ENCODE measurements around the gene ZSWIM2. TPM values are rescaled to one million over a fixed set of nuclear protein-coding genes. Genes with fewer than 3 reads are reported as not detected.

Gene ZSWIM2
- total and polyA plus RNA-seq, 2 of the 4 experiments (the other 2 are of a cell fraction), result 0.09 TPM; not detected in 1

- Histone ChIP-seq H3K14ac (replicated peaks; ENCODE audit: low read depth, low read length) (no peak overlapping the region), H2AFZ (replicated peaks; ENCODE audit: low read length, poor library complexity) (no peak overlapping the region), H2AK5ac (ENCODE audit: low read depth, low read length) (no peak overlapping the region), H4K5ac (ENCODE audit: low read depth, low read length) (no peak overlapping the region), H3K9me3 (ENCODE audit: control insufficient read depth, insufficient read depth, low read length) (no peaks in the 10 kb centered on the region), H3K23ac (ENCODE audit: low read depth, low read length) (no peak overlapping the region), H3K56ac (ENCODE audit: extremely low read depth, insufficient read depth, low read length) (no peak overlapping the region), H2BK20ac (ENCODE audit: low read depth, low read length) (no peak overlapping the region), H3K4me2 (ENCODE audit: low read depth, low read length) (no peak overlapping the region), H3K27ac (ENCODE audit: insufficient read depth, low read length) (no peak overlapping the region), H3K4ac (ENCODE audit: low read depth, low read length) (no peak overlapping the region), H3K27me3 (ENCODE audit: control insufficient read depth, insufficient read depth, low read length) (no peaks in the 10 kb centered on the region), H4K91ac (ENCODE audit: insufficient read depth, low read depth, low read length) (no peak overlapping the region), H3K79me1 (ENCODE audit: low read depth in 1 of 2, low read length in 2 of 2) (no peaks in the 10 kb centered on the region), H2BK15ac (ENCODE audit: low read depth, low read length) (no peak overlapping the region), H2BK120ac (ENCODE audit: low read depth, low read length) (no peak overlapping the region), H3K4me3 (ENCODE audit: insufficient read depth, low read depth, low read length) (no peak overlapping the region), H2BK5ac (ENCODE audit: low read depth, low read length, poor library complexity, severe bottlenecking) (no peak overlapping the region), H3K18ac (ENCODE audit: low read depth, low read length) (no peak overlapping the region), H2AK9ac (replicated peaks; ENCODE audit: low read depth, low read length, poor library complexity) (no peak overlapping the region), H3K9ac (ENCODE audit: low read depth, low read length) (no peak overlapping the region), H4K8ac (ENCODE audit: low read depth in 2 of 2, low read length in 2 of 2) (no peak overlapping the region), H3K4me1 (ENCODE audit: control insufficient read depth, insufficient read depth, low read length) (no peaks in the 10 kb centered on the region), H3K36me3 (ENCODE audit: control insufficient read depth, insufficient read depth, low read length) (no peaks in the 10 kb centered on the region), H4K20me1 (ENCODE audit: insufficient read depth, low read length) (no peaks in the 10 kb centered on the region), H3K9me1 (ENCODE audit: insufficient read depth, low read length) (no peaks in the 10 kb centered on the region)
- ChIA-PET CTCF (no interaction called here), POLR2A (ENCODE audit: unreplicated experiment) (no interaction called here)
- in situ Hi-C loops (cut with MboI; ENCODE audit: low sequenced_read_pairs), result no loop called here
- no CpG with 5 or more reads among the region's 2 CpGs for WGBS, 2 experiments (ENCODE audit: extremely low coverage in 2 of 2, insufficient read length in 1 of 2)
- BruUV-seq (replicated peaks), result no TSS peak
- TF ChIP-seq NFE2L2 (IDR thresholded peaks at IDR 0.05; ENCODE audit: low read depth, low read length), result no peak
- TF ChIP-seq BHLHE40 (IDR thresholded peaks at IDR 0.05; ENCODE audit: low read depth, low read length), result no peak
- TF ChIP-seq RAD21 (IDR thresholded peaks at IDR 0.05; ENCODE audit: low read length), result no peak
- no peak for TF ChIP-seq CHD1 (IDR thresholded peaks at IDR 0.05; ENCODE audit: low read depth, low read length)
- no peak for TF ChIP-seq ELK1 (IDR thresholded peaks at IDR 0.05; ENCODE audit: borderline replicate concordance, low read depth, low read length)
- no peak for TF ChIP-seq CTCF (conservative IDR thresholded peaks at IDR 0.05; ENCODE audit: low read depth, low read length)
- no peak for TF ChIP-seq FOS (IDR thresholded peaks at IDR 0.05; ENCODE audit: low read depth, low read length)
- no peak for TF ChIP-seq CEBPB (IDR thresholded peaks at IDR 0.05; ENCODE audit: low read depth, low read length)
- no peak for TF ChIP-seq RFX5 (IDR thresholded peaks at IDR 0.05; ENCODE audit: low read depth, low read length)
- TF ChIP-seq POLR2A (IDR thresholded peaks at IDR 0.05; ENCODE audit: low read depth, low read length), result no peak
- no peak for TF ChIP-seq SMC3 (IDR thresholded peaks at IDR 0.05; ENCODE audit: low read depth, low read length)
- no peak for TF ChIP-seq RCOR1 (IDR thresholded peaks at IDR 0.05; ENCODE audit: insufficient replicate concordance, low read length)
- no peak for TF ChIP-seq MXI1 (IDR thresholded peaks at IDR 0.05; ENCODE audit: borderline replicate concordance, low read depth, low read length)
- TF ChIP-seq MAFK (IDR thresholded peaks at IDR 0.05; ENCODE audit: low read depth, low read length), result no peak
- no peak for TF ChIP-seq MAZ (IDR thresholded peaks at IDR 0.05; ENCODE audit: borderline replicate concordance, low read depth, low read length)
- TF ChIP-seq USF2 (IDR thresholded peaks at IDR 0.05; ENCODE audit: low read depth, low read length), result no peak
- DNase-seq (no peak), ATAC-seq (ENCODE audit: low read depth) (no peak)
- intact Hi-C loops (cut with micrococcal nuclease), result no loop called here
- dilution Hi-C loops (cut with HindIII; ENCODE audit: low sequenced_read_pairs, unreplicated experiment), result no loop called here
These were observed 46.5 kb upstream of the ZSWIM2 start for GRCh38 chr2:186895451-186895850.
